PC-9 (cell line): ENCODE measurements around the gene CACNG5. TPM values are rescaled to one million over a fixed set of nuclear protein-coding genes. Genes with fewer than 3 reads are reported as not detected.

Source experiments
- BruUV-seq: library from RNA; stranded (reverse); fragments of 400-500 nt; replicated peaks from 2 replicates; lab custom pipeline; 2021; lab: Mats Ljungman, UMichigan
- CTCF ChIA-PET: fragments of 300-600 bp; sonication (Branson Sonifier 250); formaldehyde crosslinking; loops from one replicate; lab custom pipeline; 2022; ENCODE audit warnings: antibody characterized with exemption; lab: Charles Lee
- POLR2A ChIA-PET: fragments of 300-600 bp; sonication (Branson Sonifier 250); formaldehyde crosslinking; loops from one replicate; lab custom pipeline; 2022; ENCODE audit warnings: antibody characterized with exemption; ENCODE audit not compliant: unreplicated experiment; lab: Charles Lee
- DNase-seq, 2 experiments: peaks; one replicate each; pipeline versions ENCODE4 v3.0.0 to v3.0.0-alpha.2; 2015 to 2022; ENCODE audit warnings: mixed read lengths in 1 of 2
- H2AFZ ChIP-seq: fragments of 200-600 bp; sonication (generic); 2 replicates; pipeline ENCODE4 v1.8.1; 2017; ENCODE audit warnings: antibody characterized with exemption
- H3F3A ChIP-seq: fragments of 200-600 bp; sonication (generic); 2 replicates; pipeline ENCODE4 v1.8.1; 2017; ENCODE audit warnings: antibody characterized with exemption, mild to moderate bottlenecking, low read depth; ENCODE audit not compliant: insufficient read depth
- H3K27ac ChIP-seq: fragments of 200-600 bp; sonication (generic); 2 replicates; pipeline ENCODE4 v1.6.1; 2016; ENCODE audit warnings: mixed run types
- H3K27me3 ChIP-seq: fragments of 200-600 bp; sonication (generic); 2 replicates; pipeline ENCODE4 v1.6.1; 2016; ENCODE audit warnings: low read depth, mixed run types; ENCODE audit not compliant: insufficient read depth
- H3K36me3 ChIP-seq: fragments of 200-600 bp; sonication (generic); 2 replicates; pipeline ENCODE4 v1.6.1; 2016; ENCODE audit warnings: low read depth, mixed run types
- H3K4me1 ChIP-seq: fragments of 200-600 bp; sonication (generic); replicated peaks from 2 replicates; pipeline ENCODE4 v1.6.1; 2016; ENCODE audit warnings: mixed run types; ENCODE audit not compliant: insufficient read depth
- H3K4me2 ChIP-seq: fragments of 200-600 bp; sonication (generic); 2 replicates; pipeline ENCODE4 v1.6.1; 2017; ENCODE audit warnings: mixed run types
- H3K4me3 ChIP-seq: fragments of 200-600 bp; sonication (generic); 2 replicates; pipeline ENCODE4 v1.6.1; 2016; ENCODE audit warnings: mixed run types
- H3K79me2 ChIP-seq: fragments of 200-600 bp; sonication (generic); 2 replicates; pipeline ENCODE4 v1.6.1; 2017; ENCODE audit warnings: low read depth, mixed run types
- H3K9me2 ChIP-seq: fragments of 200-600 bp; sonication (generic); 2 replicates; pipeline ENCODE4 v1.8.1; 2017; ENCODE audit warnings: mild to moderate bottlenecking; ENCODE audit not compliant: insufficient read depth
- H3K9me3 ChIP-seq: fragments of 200-600 bp; sonication (generic); 2 replicates; pipeline ENCODE4 v1.8.1; 2016; ENCODE audit warnings: low read depth; ENCODE audit not compliant: insufficient read depth
- H4K20me1 ChIP-seq: fragments of 200-600 bp; sonication (generic); 2 replicates; pipeline ENCODE4 v1.8.1; 2017; ENCODE audit not compliant: insufficient read depth
- EZH2 ChIP-seq: fragments of 200-600 bp; sonication (generic); IDR thresholded peaks from 2 replicates; pipeline ENCODE4 v1.8.0; 2017; ENCODE audit warnings: antibody characterized with exemption, low read depth
- intact Hi-C: fragments of 100-400 bp; cut with micrococcal nuclease; formaldehyde crosslinking; loops from one replicate; pipeline ENCODE4 v1.10.0; 2022; ENCODE audit not compliant: unreplicated experiment
- total RNA-seq: library from RNA; stranded (reverse); gene quantifications from 2 replicates; pipeline ENCODE4 v1.2.3, GENCODE V29; 2021
- TF ChIP-seq, protein P1 (sequence below): fragments of 200-600 bp; sonication (generic); conservative IDR thresholded peaks from 2 replicates; pipeline ENCODE4 v1.6.1; 2017; ENCODE audit warnings: mixed run types, antibody characterized with exemption, mild to moderate bottlenecking, moderate library complexity

Gene CACNG5
- total RNA-seq, 1 experiment from 2014 or later, result not detected

DNA sequence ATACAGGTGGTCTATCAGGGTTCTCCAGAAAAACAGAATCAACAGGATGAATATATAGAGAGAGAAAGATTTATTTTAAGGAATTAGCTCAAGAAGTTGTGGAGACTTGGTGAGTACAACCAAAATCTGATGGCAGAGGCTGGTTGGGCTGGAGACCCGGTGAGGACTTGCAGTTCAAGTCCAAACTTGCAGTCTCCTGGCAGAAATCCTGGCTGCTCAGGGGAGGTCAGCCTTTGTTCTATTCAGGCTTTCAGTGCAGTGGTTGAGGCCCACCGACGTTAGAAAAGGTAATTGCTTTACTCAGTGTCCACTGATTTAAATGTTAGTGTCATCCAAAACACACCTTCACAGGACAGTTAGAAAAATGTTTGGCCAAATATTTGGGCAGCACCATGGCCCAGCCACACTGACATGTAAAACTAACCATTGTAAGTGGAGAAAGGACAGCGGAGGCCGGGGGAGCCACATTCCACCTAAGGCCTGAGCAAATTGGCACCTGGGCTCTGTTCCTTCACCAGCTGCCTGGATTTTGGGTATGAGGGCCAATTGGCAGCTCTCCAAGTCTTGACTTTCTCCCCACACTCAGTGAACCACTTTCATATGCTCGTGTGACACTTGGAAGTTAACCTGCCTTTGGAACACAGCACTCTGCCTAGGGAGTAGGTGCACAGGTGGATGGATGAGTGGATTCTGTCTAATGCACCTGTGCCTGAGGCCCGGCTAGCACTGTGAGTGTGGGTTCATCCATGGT is 54.7 kb downstream of the CACNG5 start:
- POLR2A ChIA-PET, result no interaction called here
- DNase-seq, result no peak
- H3K27me3 ChIP-seq, result peaks cover 48% of the 10 kb centered on the region
- H3K79me2 ChIP-seq, result no peaks in the 10 kb centered on the region
- no peaks in the 10 kb centered on the region for H3K9me3 ChIP-seq
- TF ChIP-seq, protein P1, sequence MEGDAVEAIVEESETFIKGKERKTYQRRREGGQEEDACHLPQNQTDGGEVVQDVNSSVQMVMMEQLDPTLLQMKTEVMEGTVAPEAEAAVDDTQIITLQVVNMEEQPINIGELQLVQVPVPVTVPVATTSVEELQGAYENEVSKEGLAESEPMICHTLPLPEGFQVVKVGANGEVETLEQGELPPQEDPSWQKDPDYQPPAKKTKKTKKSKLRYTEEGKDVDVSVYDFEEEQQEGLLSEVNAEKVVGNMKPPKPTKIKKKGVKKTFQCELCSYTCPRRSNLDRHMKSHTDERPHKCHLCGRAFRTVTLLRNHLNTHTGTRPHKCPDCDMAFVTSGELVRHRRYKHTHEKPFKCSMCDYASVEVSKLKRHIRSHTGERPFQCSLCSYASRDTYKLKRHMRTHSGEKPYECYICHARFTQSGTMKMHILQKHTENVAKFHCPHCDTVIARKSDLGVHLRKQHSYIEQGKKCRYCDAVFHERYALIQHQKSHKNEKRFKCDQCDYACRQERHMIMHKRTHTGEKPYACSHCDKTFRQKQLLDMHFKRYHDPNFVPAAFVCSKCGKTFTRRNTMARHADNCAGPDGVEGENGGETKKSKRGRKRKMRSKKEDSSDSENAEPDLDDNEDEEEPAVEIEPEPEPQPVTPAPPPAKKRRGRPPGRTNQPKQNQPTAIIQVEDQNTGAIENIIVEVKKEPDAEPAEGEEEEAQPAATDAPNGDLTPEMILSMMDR, result no peak
- TF ChIP-seq EZH2, result no peak
- no peak overlapping the region for H3K4me2 ChIP-seq
- BruUV-seq, result no TSS peak
- H2AFZ ChIP-seq, result no peak overlapping the region
- no peaks in the 10 kb centered on the region for H3K36me3 ChIP-seq
- H3F3A ChIP-seq, result no peaks in the 10 kb centered on the region
- CTCF ChIA-PET, result no interaction called here
- H3K9me2 ChIP-seq, result no peaks in the 10 kb centered on the region
- no peak overlapping the region for H3K4me3 ChIP-seq
- H3K27ac ChIP-seq, result no peak overlapping the region
- H4K20me1 ChIP-seq, result no peaks in the 10 kb centered on the region
- H3K4me1 ChIP-seq, result no peaks in the 10 kb centered on the region
- intact Hi-C loops, result no loop called here

GRCh38 chr17:66892246-66892645 is 57.3 kb downstream of the CACNG5 start:
- H3K27ac ChIP-seq, result no peak overlapping the region
- H3F3A ChIP-seq, result no peaks in the 10 kb centered on the region
- DNase-seq, result no peak
- TF ChIP-seq, protein P1, result no peak
- TF ChIP-seq EZH2, result no peak
- H2AFZ ChIP-seq, result no peak overlapping the region
- no peak overlapping the region for H3K4me2 ChIP-seq
- no peaks in the 10 kb centered on the region for H3K4me1 ChIP-seq
- H4K20me1 ChIP-seq, result no peaks in the 10 kb centered on the region
- ChIA-PET POLR2A (no interaction called here), CTCF (no interaction called here)
- no peaks in the 10 kb centered on the region for H3K9me3 ChIP-seq
- H3K79me2 ChIP-seq, result no peaks in the 10 kb centered on the region
- no peak overlapping the region for H3K4me3 ChIP-seq
- H3K9me2 ChIP-seq, result no peaks in the 10 kb centered on the region
- peaks cover 38% of the 10 kb centered on the region for H3K27me3 ChIP-seq
- H3K36me3 ChIP-seq, result no peaks in the 10 kb centered on the region
- no TSS peak for BruUV-seq
- intact Hi-C loops, result no loop called here

DNA sequence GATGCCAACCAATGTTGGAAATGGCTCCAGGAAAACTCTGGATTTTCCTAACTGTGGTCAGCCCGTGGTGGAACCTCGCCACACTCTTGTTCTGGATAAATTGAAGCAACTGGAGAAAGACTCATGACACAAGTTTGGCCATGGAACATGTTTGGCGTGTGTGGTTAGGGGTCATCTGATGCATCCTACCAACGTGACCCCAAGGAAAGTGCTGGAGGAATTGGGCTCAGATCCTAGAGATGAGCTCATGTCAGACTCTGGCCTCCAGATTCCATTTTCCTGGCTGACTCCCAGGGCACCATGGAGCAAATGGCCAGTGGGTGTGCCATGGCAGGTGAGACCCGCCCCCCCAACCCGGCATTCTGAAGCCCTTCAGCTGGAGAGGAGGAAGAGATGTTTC is 58.5 kb downstream of the CACNG5 start:
- Histone ChIP-seq H3K9me2 (no peaks in the 10 kb centered on the region), H3K4me1 (no peaks in the 10 kb centered on the region), H3K4me3 (no peak overlapping the region), H3K4me2 (no peak overlapping the region), H3F3A (no peaks in the 10 kb centered on the region), H3K36me3 (no peaks in the 10 kb centered on the region), H3K79me2 (no peaks in the 10 kb centered on the region), H4K20me1 (no peaks in the 10 kb centered on the region), H3K27ac (no peak overlapping the region), H3K27me3 (peaks cover 32% of the 10 kb centered on the region), H3K9me3 (no peaks in the 10 kb centered on the region), H2AFZ (no peak overlapping the region)
- TF ChIP-seq EZH2, result no peak
- TF ChIP-seq, protein P1, result no peak
- POLR2A ChIA-PET, result no interaction called here
- intact Hi-C loops, result no loop called here
- no peak for DNase-seq
- CTCF ChIA-PET, result no interaction called here
- no TSS peak for BruUV-seq
